GM20000 (cell line): ENCODE data around the gene PLEKHM2.
"Not testable (repeated sequence)": the region's sequence is repeated elsewhere in the genome, so short reads cannot be mapped to it uniquely, and the experiment has no call there.

ENCODE experiments used
- DNase-seq: peaks from one replicate; pipeline ENCODE4 v3.0.0; 2012; ENCODE audit warnings: low spot score
- TF ChIP-seq, protein P1 (sequence below): IDR thresholded peaks from 2 replicates; pipeline ENCODE4 v1.5.1; 2012; ENCODE audit warnings: mild to moderate bottlenecking, control low read depth; ENCODE audit errors: extremely low read depth, missing control alignments

Gene PLEKHM2

DNA sequence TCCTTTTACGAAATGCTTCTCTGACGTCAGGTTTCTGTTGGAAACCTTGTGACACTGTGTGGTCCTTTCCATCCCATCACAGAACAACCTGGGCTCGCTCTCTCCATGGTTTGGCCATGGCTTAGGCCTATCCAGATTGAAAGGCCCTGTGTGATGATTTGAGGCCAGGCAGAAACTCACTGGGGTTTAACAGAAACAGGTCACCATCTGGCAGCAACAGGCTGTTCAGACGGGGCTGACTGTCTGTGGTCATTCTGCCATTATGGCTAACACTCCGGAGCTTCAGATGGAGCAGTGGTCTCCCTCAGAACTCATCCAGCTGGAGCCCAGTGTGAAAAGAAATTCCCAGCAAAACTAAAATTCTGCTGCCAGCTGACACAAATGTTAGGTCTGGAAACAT lies 9.3 kb downstream of the PLEKHM2 start:
- TF ChIP-seq, protein P1, sequence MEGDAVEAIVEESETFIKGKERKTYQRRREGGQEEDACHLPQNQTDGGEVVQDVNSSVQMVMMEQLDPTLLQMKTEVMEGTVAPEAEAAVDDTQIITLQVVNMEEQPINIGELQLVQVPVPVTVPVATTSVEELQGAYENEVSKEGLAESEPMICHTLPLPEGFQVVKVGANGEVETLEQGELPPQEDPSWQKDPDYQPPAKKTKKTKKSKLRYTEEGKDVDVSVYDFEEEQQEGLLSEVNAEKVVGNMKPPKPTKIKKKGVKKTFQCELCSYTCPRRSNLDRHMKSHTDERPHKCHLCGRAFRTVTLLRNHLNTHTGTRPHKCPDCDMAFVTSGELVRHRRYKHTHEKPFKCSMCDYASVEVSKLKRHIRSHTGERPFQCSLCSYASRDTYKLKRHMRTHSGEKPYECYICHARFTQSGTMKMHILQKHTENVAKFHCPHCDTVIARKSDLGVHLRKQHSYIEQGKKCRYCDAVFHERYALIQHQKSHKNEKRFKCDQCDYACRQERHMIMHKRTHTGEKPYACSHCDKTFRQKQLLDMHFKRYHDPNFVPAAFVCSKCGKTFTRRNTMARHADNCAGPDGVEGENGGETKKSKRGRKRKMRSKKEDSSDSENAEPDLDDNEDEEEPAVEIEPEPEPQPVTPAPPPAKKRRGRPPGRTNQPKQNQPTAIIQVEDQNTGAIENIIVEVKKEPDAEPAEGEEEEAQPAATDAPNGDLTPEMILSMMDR, result no peak
- no peak for DNase-seq

DNA sequence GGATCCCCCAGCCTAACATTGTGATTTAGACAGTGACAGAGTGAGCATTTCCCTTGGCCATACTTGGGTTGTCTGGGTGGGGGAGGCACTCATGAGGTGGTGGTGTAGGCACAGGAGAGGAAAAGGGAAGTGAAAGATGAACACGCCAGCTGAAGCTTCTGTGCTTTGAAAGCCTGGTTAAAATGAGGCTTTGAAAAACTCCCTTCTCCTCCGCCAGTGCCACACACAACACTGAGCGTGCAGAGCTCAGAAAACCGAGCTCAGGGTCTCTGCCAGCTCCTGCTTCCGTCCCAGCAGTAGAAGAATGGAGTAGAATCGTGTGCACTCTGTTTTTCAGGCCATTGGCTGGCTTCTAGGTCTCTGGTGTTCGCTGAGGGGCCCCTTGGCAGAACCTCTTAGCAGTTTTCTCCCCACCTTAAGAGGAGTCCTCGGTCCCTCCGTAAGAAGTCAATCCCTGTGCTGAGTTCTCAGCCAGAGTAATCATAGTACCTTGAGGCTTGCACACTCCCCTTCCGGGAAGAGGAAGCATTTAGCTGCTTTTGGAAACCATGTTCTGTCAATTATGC lies 12.9 kb downstream of the PLEKHM2 start:
- DNase-seq, result peak; percentile 85
- TF ChIP-seq, protein P1, result no peak

DNA sequence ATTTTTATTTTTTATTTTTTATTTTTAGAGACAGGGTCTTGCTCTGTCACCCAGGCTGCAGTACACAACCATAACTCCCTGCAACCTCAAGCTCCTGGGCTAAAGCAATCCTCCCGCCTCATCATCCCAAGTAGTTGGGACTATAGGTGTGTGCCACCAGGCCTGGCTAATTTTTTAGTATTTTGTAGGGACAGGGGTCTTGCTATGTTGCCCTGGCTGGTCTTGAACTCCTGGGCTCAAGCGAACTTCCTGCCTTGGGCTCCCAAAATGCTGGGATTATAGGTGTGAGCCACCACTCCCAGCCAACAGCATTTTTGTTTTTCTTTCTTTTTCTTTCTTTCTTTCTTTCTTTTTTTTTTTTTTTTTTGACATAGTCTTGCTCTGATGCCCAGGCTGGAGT lies 14.1 kb downstream of the PLEKHM2 start:
- TF ChIP-seq, protein P1, result no peak
- no peak for DNase-seq

DNA sequence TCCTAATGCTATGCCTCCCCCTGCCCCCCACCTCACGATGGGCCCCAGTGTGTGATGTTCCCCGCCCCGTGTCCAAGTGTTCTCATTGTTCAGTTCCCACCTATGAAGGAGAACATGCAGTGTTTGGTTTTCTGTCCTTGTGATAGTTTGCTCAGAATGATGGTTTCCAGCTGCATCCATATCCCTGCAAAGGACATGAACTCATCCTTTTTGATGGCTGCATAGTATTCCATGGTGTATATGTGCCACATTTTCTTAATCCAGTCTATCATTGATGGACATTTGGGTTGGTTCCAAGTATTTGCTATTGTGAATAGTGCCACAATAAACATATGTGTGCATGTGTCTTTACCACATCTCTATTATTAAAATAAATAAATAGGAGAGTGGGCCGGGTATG lies 15.2 kb downstream of the PLEKHM2 start:
- DNase-seq, result not testable (repeated sequence)

DNA sequence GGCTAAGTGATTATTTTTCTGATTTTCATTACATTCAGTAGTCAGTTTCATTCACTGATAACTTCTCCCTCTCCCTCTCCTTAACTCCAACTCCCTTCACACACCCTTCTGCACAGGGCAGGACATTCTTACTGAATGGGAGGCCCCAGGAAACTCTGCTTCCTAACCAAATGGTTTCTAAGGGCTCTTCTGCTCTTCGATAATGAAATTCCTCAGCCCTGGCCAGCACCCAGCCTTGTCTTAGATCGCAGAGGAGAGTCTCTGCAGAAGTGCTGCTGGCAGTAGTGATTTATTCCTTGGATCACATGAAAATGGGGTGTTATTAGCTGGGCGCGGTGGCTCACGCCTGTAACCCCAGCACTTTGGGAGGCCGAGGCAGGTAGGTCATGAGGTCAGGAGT lies 16.4 kb downstream of the PLEKHM2 start:
- TF ChIP-seq, protein P1, result no peak
- no peak for DNase-seq

DNA sequence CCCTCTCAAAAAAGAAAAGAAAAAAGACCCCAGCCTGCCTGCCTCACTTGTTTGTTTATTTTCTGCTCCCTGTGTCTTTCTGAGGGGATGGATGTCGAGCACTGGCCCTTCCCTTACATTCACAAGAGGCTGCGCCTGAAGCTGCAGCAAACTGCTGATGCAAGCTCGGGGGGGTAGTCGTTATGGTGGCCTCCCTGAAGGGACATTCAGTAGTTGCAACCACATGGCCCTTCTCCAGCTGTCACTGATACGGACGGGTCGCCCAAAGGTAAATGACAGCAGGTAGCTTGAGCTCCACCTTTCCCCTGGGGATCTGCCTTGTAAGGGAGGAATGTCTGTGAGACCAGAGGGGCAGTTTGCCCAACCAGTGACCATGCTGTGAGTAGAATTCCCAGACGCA lies 17.7 kb downstream of the PLEKHM2 start:
- TF ChIP-seq, protein P1, result no peak
- DNase-seq, result no peak

DNA sequence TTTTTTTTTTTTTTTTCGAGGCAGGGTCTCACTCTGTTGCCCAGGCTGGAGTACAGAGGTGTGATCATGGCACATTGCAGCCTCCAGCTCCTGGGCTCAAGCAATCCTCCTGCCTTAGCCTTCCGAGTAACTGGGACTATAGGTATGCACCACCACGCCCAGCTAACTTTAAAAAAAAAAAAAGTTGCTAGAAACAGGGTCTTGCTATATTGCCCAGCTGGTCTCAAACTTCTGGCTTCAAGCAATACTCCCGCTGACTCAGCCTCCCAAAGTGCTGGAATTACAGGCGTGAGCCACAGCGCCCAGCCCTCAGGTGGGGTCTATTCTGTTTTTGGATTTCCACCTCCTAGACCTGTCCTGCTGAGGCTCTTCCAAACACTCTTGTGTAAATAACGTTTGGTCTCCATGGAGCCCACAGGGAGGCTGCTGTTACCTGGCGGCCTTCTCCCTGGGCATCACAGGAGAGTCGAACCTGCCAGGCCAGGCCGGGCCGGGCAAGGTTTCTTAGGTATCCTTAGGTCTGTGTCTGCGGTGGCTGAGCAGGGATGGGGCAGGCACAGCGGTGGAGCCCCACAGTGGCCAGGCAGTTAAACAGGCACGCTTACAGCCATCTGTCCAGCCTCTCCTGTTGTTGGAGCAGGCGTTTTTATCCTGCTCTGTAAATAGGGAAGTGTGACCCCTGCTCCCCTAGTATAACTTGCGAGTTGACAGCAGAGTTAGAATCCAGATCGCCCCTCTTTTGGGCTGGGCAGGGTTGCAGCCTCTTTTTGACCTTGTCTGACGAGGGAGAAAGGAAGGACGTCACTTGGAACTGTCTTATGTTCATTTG lies 18.8 kb downstream of the PLEKHM2 start:
- DNase-seq, result no peak

More for the DNA sequence above, 18.8 kb downstream of the PLEKHM2 start:
- TF ChIP-seq, protein P1, result no peak
